Lower lobe of right lung (tissue), 2 donors: Measurements from ENCODE around the gene MAPK8IP1. TPM values are rescaled to one million over a fixed set of nuclear protein-coding genes. Genes with fewer than 3 reads are reported as not detected.

Experiments used
- ATAC-seq, 2 donors: fragments of 200-7000 bp; cut with Tn5 transposase; one replicate each; pipeline ENCODE4 v1.9.1; 2020 to 2022; ENCODE audit warnings: mild to moderate bottlenecking in 2 of 2, moderate library complexity in 2 of 2
- DNase-seq: peaks from one replicate; pipeline ENCODE4 v3.0.0-alpha.2; 2020
- H3K27ac ChIP-seq: fragments of 200-600 bp; one replicate; pipeline ENCODE4 v1.8.0; 2022
- H3K27me3 ChIP-seq: fragments of 200-600 bp; one replicate; pipeline ENCODE4 v1.8.0; 2022; ENCODE audit warnings: low read depth
- H3K36me3 ChIP-seq: fragments of 200-600 bp; one replicate; pipeline ENCODE4 v1.8.0; 2022; ENCODE audit warnings: mild to moderate bottlenecking
- H3K4me1 ChIP-seq: fragments of 200-600 bp; one replicate; pipeline ENCODE4 v1.8.0; 2022
- H3K4me3 ChIP-seq: fragments of 200-600 bp; one replicate; pipeline ENCODE4 v1.8.0; 2022; ENCODE audit warnings: mild to moderate bottlenecking
- H3K9me3 ChIP-seq: fragments of 200-600 bp; one replicate; pipeline ENCODE4 v1.8.0; 2022
- CTCF ChIP-seq: fragments of 200-600 bp; IDR thresholded peaks from one replicate; pipeline ENCODE4 v1.8.0; 2022; ENCODE audit warnings: antibody characterized with exemption, mild to moderate bottlenecking
- intact Hi-C: fragments of 100-400 bp; cut with DNase I; formaldehyde crosslinking; loops from one replicate; pipeline ENCODE4 v1.11.0; 2022
- total RNA-seq: library from RNA; stranded (reverse); fragmentation: NEBNext Ultra II Directional; extraction: Animal tissue kit (Norgen Biotek cat#: 25700); gene quantifications from one replicate; pipeline ENCODE4 v1.2.1, GENCODE V29; 2021
- donor health status: DM: no; HTN: yes; CAD: no; lungs with severe emphysema.

The MAPK8IP1 gene
- total RNA-seq, 1 donor from 2014 or later = 7.3 TPM

GRCh38 chr11:45942381-45942780, 56.9 kb downstream of the MAPK8IP1 start:
- Histone ChIP-seq H3K27me3 (no peaks in the 10 kb centered on the region), H3K9me3 (no peaks in the 10 kb centered on the region), H3K36me3 (peaks cover 85% of the 10 kb centered on the region), H3K4me1 (no peaks in the 10 kb centered on the region), H3K4me3 (no peak overlapping the region), H3K27ac (no peak overlapping the region)
- no peak for DNase-seq
- no peak for ATAC-seq
- intact Hi-C loops = no loop called here
- no peak for TF ChIP-seq CTCF

GRCh38 chr11:45945397-45945999, 60.0 kb downstream of the MAPK8IP1 start:
- H3K27ac ChIP-seq = no peak overlapping the region
- peaks cover 98% of the 10 kb centered on the region for H3K36me3 ChIP-seq
- intact Hi-C loops = no loop called here

GRCh38 chr11:45947885-45948284, 62.4 kb downstream of the MAPK8IP1 start:
- TF ChIP-seq CTCF = no peak
- no peak for DNase-seq
- intact Hi-C loops = no loop called here
- H3K27ac ChIP-seq = no peak overlapping the region
- H3K36me3 ChIP-seq = peaks cover 97% of the 10 kb centered on the region
- no peaks in the 10 kb centered on the region for H3K4me1 ChIP-seq
- no peak overlapping the region for H3K4me3 ChIP-seq
- no peaks in the 10 kb centered on the region for H3K9me3 ChIP-seq
- no peaks in the 10 kb centered on the region for H3K27me3 ChIP-seq
- ATAC-seq = no peak

More at GRCh38 chr11:45945397-45945999, 60.0 kb downstream of the MAPK8IP1 start:
- Histone ChIP-seq H3K4me1 (no peaks in the 10 kb centered on the region), H3K27me3 (no peaks in the 10 kb centered on the region), H3K9me3 (no peaks in the 10 kb centered on the region), H3K4me3 (no peak overlapping the region)
- TF ChIP-seq CTCF = no peak
- ATAC-seq (no peak), DNase-seq (no peak)

GRCh38 chr11:45948356-45948755, 62.9 kb downstream of the MAPK8IP1 start:
- no peaks in the 10 kb centered on the region for H3K4me1 ChIP-seq
- H3K4me3 ChIP-seq = no peak overlapping the region
- no peaks in the 10 kb centered on the region for H3K27me3 ChIP-seq
- no peak overlapping the region for H3K27ac ChIP-seq
- ATAC-seq (no peak), DNase-seq (no peak)
- intact Hi-C loops = no loop called here
- no peak for TF ChIP-seq CTCF
- peaks cover 97% of the 10 kb centered on the region for H3K36me3 ChIP-seq
- H3K9me3 ChIP-seq = no peaks in the 10 kb centered on the region

- intact Hi-C loops = no loop called here
- no peaks in the 10 kb centered on the region for H3K9me3 ChIP-seq
- TF ChIP-seq CTCF = no peak
- H3K4me1 ChIP-seq = no peaks in the 10 kb centered on the region
- ATAC-seq = no peak
- H3K27ac ChIP-seq = no peak overlapping the region
- no peak for DNase-seq
- H3K27me3 ChIP-seq = no peaks in the 10 kb centered on the region
- peaks cover 84% of the 10 kb centered on the region for H3K36me3 ChIP-seq
- no peak overlapping the region for H3K4me3 ChIP-seq
Observed at GRCh38 chr11:45949992-45950407, 64.5 kb downstream of the MAPK8IP1 start.

Other genes starting within 250 kb of the MAPK8IP1 start
- gene CHST1, start 220.0 kb upstream of the MAPK8IP1 start, total RNA-seq = 4.6 TPM
- gene SLC35C1, start 80.5 kb upstream of the MAPK8IP1 start, total RNA-seq = 24.7 TPM
- 62.3 TPM for gene CRY2, start 38.2 kb upstream of the MAPK8IP1 start, total RNA-seq
- gene FREY1, start 21.6 kb downstream of the MAPK8IP1 start, total RNA-seq = 0.53 TPM
- 22.7 TPM for gene PEX16, start 32.2 kb downstream of the MAPK8IP1 start, total RNA-seq
- gene LARGE2, start 37.0 kb downstream of the MAPK8IP1 start, total RNA-seq = 5.0 TPM
- 48.4 TPM for gene PHF21A, start 235.8 kb downstream of the MAPK8IP1 start, total RNA-seq